HG03558 (cell line): ENCODE data around the gene TWF1.
"Not testable (repeated sequence)": the region's sequence is repeated elsewhere in the genome, so short reads cannot be mapped to it uniquely, and the experiment has no call there.

Source experiments
- ATAC-seq: cut with Tn5 transposase; IDR thresholded peaks from one replicate; pipeline ENCODE4 v1.9.1; 2021; ENCODE audit warnings: moderate number of reproducible peaks; ENCODE audit not compliant: unreplicated experiment; ENCODE audit errors: extremely low read depth

Gene TWF1

DNA sequence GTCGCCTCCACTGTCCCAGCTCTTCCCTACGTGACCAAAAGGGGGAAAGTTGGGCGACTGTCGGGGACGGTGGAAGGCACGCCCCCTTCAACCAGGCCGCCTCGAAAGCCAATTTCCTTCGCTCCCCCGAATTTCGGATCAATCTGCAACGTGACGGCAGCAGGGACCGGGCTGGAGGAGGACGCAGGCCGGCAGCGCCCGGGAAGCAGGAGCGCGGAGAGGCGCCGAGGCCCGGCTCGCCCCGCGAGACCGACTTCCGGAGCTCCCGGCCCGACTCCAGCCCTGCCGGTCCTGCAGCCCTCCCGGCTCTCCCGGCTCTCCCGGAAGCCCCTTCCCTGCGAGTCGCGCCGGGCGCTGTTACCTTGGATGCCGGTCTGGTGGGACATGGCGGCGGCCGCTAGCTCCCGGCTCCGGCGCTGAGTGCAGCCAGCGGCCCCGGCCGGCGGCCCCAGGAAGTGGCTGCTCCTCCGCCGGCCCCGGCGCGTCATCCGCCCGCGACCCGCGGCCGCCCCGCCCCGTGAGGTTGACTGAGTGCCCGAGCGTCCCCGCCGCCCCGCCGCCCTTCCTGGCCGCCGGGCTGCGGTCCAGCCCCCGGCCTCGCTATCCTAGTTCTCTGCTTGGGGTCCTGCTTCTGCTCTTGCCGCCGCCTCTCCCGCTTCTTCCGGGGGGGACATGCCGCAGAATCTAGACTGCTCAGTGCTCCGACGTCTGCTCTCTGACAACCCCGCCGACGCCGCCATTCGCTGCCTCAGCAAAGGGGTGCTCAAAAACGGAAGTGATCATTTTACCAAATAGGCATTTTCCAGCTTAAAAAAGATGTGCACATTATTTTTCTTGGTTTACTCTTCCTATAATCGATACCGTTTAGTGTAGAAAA, at the start of gene TWF1:
Gene TWF1 (minus strand): TSS at position 458 of the 877 bp plus-strand sequence. CDS start 72 bp downstream, at position 386.
- peak; percentile 87 for ATAC-seq

DNA sequence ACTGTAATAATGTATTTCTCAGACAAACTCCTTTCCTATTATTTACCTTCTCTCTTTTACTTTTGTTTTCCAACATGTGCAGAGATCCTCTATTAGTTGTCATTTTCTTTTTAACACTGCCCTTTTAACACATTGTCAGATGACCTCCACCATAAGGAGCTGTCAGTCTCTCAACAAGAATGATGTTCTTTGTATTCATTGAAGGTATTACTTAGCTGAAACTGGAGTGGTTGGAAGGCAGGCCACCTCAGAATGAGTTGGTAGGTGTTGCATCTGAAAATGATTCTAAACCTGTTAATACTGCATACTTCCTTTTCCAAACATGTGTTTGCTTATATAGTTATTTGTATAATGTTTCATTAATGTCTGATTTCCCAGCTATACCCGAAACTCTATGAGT, 46.6 kb upstream of the TWF1 start:
- ATAC-seq: no peak

DNA sequence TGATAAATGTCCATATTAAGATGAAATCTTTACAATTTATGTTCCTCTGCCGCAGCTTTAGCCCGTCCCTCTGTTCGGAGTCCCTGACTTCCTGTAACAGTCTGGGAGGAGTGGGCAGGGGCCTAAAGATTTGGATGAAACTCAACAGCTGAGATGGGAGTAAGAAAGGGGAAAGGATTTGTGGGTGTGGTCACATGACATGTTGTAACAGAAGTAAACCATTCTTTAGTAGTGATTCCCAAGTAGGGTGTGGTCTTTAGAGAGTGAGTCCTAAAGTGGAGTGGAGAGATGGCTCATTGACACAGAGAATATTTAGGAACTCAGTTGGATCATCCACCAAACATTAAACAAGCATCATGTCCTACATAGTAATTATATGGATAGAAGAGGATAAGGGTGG, 42.7 kb upstream of the TWF1 start:
- ATAC-seq: no peak

DNA sequence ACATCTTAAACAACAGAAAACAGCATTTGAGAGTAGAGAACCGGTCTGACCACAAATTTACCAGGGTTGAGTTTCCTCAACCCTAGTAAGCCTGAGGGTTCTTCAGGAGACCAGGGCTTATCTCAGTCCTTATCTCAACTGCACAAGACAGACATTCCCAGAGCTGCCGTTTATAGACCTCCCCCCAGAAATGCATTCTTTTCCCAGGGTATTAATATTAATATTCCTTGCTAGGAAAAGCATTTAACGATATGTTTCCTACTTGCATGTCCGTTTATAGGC, 42.0 kb upstream of the TWF1 start:
- ATAC-seq: no peak

DNA sequence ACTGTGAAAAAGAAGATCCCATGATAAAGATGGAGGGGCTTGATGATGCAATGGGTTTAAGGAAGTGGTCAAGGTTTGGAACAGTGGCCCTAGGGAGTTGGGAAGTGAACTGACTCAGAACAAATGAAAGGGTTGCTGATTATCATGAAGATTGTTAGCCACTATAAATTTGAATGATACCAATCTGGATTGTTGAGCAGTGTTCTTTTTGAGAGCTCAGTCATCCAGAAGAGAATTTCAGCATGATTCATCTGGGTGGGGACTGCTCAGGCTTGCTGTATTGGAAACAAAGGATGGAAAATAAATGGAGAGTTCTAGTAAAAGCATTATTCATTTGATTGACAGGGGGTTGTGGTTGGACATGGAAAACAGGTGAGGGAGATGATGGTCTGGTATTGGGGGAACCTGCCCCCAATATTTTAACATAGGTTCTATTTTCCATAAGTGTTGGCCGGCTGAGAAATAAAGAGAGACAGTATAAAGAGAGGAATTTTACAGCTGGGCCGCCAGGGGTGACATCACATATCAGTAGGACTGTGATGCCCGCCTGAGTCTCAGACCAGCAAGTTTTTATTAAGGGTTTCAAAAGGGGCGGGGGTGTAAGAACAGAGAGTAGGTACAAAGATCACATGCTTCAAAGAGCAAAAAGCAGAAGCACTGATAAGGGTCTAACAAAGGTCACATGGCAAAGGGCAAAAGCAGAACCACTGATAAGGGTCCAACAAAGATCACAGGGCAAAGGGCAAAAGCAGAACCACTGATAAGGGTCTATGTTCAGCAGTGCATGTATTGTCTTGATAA, 41.5 kb upstream of the TWF1 start:
- not testable (repeated sequence) for ATAC-seq

DNA sequence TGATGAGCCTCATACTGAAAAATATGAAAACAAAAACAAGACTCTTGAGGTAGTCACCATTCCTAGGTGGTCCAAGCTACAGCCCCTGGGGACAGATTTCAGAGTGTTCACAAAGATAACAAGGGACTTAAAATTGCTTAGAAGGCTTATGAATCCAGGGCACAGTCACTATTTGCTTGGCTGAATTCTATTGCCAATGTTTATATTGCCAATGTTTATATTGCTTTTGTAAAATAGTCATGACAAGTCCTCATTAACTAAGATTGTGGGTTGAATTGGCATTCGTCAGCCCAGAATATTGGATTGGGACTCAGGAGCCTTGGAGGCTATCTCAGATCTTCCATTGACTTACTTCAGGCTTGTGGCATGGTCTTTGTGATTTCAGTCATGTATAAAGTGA, 36.1 kb upstream of the TWF1 start:
- ATAC-seq: no peak

DNA sequence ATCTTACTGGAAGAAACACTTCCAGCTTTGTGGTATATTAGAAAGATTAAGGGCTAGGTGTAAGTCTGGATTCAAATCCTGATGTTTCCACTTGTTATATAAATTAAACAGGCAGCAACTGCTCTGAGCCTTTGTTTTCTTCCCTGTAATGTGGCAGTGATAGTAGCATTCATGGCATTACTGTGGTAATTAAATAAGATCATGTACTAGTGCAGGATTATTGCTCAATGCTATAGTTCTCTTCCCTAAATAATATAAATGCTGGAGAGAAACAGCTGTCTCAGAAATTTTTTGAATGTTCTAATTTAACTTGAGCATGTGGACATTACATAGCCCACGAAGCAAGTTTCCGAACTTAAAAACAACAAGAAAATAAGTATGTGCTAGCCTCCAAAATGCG, 35.1 kb upstream of the TWF1 start:
- ATAC-seq: no peak

DNA sequence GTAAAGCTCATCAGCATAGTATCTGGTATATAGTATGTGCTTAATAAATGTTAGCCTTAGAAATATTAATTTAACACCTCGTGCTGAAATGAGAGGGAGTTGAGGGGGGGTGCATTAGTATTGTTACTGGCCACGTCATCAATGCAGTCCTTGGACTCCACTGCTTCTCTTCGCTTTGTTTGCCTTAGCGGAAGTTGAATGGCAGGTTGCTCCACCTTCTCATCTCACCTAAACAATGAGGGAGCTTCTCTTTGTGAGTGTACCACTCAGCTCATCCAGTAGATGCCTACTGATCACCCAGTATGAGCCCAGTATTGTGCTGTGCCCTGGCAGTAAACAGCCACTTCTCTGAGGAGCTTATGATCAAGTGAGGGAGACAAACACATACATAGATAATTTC, 34.2 kb upstream of the TWF1 start:
- no peak for ATAC-seq

DNA sequence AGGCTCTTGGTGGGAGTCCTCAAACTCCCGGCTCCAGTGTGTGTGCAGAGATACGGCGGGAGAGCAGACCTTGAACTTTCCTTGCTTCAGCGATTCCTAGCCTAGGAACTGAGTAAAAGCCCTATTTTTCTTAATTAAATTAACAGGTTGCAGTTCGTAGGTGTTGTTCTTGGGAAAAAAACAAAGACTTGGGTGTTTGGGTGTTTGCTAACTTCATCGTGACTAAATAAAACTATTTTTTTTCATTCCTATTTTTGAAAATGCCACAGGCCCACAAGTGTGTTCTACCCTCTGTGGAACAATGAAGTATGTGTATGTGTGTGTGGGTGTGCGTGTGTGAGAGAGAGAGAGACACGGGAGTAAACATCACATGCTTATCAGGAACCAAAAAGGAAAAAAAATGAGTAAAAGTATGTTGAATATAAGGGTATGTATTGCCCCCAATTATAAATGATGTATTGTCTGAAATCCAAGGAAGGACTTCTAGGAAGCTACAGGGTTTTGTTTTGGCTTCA, 30.4 kb upstream of the TWF1 start:
- peak; percentile 10 for ATAC-seq

DNA sequence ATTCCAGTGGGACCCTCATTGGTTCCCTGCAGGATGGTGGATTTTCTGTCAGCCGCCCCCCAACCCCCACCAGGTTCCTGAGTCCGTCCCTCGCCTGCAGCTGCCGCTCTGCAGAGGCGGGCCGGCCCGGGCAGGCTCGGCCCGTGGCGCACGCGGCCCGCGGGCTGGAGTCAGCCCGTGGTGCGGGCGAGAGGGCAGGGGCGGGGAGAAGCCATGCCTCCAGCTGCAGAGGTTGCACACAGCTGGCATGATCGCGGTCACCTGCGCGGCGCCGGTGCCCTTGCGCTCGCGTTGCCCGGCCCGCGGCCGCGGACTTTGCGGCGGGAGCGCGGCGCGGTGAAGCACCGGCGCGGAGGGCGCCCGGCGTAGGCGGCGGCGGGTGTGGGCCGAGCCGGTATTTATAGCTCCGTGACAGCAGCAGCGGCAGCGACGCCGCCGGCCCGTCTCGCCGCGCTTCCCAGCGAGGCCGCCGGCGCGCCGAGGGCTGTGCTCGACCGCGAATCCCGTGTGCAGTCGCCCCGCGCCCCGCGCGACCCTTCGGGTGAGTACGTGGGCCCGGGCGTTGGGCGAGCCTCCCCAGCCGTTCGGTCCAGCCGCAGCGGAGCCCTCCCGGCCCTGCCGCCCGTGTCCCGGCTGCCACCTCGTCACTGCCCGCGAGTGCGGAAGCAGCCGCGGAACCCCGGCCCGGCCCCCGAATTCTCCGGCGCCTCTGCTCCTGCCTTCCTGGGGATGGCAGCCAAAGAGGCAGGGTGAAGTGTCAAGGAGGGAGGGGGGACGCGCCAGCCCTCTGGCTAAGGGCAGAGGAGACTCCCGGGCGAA, 29.7 kb upstream of the TWF1 start, which contains the start of gene TMEM117:
Gene TMEM117 (plus strand): TSS at position 426 of the 819 bp plus-strand sequence.
- ATAC-seq: peak; percentile 56

DNA sequence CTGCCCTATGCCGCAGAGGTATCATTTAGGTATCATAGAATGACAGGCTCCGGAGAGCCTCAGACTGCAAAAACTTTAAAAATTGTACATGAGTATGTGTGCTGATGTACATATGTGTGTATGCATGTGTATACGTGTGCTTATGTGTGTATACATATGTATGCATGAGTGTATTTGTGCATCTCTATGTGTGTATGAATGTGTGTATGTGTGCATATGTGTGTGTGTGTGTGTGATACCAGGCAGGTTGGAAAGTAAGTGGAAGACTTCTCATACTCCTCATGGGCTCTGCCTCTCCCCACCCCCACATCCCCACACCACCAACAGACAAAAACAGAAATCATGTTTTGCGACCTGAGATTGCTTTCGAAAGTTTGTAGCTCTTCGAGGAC, 29.1 kb upstream of the TWF1 start:
- ATAC-seq: no peak

DNA sequence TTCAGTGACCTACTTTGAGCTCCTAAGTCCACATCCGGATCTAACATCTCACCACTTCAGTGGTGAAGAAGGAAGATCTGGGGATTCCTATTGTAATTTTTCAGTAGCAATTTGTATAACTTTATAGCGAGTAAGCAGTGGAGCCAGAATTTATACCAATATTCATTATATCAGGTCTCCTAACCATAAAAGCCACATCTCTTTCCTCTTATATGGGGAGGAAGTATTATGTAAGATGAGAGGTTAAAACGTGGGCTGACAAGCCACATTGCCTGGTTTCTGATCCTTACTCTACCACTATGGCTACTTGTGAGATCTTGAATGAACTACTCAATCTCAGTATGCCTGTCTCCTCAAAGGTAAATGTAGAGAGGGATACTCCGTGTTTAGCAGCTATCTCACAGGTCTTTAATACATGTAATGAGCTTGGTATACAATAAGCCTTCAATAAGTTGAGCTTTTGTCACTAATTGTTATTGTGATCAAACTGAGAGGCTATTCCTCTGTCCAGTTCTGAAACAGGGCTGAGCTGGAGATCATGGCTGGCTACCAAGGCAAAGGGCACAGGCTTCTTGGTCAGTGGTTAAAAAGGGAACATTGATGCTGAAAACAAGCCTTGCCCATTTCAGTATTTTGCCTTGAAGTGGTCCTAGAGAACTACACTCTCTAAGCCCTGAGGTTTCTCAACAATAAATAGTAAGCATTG, 26.5 kb upstream of the TWF1 start:
- ATAC-seq: no peak

DNA sequence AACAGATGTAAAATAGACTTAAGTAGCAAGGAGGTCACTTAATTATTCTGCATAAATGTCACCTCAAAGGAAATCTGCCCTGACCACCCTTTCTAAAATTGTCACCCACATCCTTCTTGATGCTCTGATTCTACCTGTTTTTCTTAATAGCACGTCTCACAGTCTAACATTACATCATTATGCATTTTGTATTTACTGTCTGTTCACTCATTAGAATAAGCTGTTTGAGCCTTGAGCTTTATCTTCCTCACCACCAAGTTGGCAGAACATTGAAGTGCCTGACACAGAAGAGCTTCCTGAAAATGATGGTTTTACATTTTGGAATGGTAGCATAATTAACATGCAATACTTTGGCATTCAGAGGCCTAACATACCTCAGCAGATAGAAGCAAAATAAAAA, 21.0 kb upstream of the TWF1 start:
- no peak for ATAC-seq

DNA sequence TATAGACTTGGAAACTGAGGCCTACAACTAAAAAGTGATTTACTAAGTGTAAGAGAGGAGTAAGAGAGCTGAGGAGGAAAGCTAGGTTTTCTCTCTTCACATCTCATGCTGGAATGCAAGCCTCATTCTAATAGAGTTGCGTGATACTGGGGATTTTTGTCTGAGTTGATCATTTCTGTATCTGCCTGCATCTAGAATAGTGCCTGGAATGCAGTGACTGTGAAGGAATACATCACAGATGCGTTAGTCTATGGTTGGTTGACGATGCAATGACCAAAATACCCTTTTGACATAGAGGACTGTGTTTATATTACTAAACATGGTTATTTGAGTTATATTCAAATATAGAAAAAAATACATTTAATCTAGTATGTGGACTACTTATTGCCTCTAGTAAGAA, 20.6 kb upstream of the TWF1 start:
- ATAC-seq: no peak

DNA sequence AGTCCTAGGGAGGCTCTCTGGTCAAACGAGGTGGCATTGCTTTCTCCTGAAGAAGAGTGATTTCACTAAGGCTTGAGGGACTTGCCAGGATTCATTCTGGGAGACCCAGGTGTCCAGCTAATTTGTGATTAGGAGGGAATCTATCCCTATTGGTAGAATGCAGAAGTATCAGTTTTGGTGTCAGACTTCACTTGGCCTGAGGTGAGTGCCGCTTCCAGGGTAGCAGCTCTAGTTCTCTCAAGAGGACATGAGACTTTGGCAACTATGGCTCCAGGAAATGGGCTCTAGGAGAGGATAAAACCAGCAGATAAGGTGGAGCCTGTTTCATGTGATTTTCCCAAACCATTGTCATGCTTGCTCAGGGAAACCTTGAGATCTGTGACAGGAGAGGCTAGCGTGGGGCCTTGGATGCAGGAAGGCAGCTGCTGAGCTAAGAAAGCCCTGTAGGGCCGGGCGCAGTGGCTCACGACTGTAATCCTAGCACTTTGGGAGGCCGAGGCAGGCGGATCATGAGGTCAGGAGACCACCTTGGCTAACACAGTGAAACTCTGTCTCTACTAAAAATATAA, 18.2 kb upstream of the TWF1 start:
- ATAC-seq: no peak

DNA sequence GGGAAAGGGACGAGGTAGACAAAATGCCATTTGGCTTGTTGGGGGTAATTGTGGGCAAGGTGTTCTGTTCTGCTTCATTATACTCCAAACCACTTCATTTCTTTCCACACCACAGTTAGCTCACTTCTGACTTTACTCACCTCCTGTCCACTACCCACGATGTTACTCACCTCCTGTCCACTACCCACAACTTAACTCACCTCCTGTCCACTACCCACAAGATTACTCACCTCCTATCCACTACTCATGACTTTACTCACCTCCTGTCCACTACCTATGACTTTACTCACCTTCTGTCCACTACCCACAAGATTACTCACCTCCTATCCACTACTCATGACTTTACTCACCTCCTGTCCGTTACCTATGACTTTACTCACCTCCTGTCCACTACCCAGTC, 10.1 kb upstream of the TWF1 start:
- no peak for ATAC-seq

DNA sequence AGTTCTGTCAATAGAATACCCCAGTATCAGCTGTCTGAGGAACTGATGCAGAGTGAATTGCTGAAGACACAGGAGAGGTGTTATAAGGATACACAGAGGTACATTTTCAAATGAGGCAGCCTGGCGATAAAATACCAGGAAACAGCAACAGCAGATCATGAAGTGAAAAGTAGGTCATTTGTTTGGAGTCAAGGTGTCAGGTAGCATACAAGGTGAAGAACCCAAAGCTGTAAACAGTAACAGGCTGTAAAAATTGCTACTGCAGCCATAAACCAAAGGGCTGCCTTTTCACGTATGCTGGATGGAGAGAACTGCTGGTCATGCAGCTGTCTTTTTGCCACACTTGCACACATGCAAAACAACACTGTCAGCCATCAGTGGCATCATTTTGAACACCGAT, 9.3 kb upstream of the TWF1 start:
- no peak for ATAC-seq

DNA sequence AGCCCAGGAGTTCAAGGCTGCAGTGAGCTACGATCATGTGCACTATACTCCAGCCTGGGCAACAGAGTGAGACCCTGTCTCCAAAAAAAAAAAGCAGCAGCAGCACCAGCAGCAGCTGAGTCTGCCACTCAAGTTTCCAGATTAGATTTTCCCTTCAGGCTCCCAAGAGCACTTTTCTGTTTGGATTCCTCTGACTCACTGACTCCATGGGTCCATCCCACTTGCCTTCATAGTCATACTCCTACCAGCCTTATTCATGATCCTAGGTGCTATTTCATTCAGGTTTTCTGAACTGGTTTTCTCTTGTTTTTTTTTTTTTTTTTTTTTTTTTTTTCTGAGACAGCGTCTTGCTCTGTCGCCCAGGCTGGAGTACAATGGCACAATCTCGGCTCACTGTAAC, 6.8 kb upstream of the TWF1 start:
- no peak for ATAC-seq

DNA sequence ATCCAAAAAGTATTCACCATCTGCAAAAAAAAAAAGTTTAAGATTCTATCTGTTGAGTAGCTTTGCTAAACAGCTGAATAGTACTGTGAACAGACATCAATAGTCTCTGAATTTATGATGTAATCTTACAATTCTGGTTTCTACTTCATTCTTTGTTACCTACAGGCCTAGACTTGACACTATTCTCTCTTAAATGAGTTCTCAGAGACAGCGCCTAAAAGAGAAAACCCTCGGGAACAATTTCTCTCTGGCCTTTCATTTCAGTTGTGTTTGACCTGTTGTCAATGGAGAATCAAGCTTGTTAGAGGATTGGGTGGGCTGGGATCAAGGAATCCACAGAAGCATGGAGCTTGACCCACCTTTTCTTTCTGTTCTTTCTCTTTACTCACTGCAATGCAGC, 5.9 kb upstream of the TWF1 start:
- no peak for ATAC-seq

DNA sequence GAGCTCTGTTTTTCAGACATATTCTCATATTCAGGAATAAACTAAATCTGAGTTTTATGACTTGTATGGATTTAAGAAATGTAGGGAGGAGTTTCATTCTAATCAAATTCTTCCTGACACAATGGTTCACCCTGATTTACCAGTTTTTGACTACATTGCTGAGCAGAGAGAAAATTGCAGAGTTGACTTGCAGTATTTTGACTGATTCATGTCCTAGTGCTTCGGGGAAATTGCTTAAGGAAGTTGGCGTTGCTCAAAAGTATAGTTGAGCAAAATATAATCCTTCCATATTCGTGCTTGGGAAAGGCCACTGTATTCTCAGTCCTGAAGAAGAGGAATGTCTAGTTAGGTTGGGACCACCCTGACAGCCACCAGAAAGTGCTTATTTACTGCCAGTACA, 1.3 kb upstream of the TWF1 start:
- ATAC-seq: no peak
